ENCODE results near the gene MAPT.

- TF ChIP-seq POLR2AphosphoS5 (IDR thresholded peaks at IDR 0.05; ENCODE audit: low read depth, low read length) (no peak), POLR2A (IDR thresholded peaks at IDR 0.05; ENCODE audit: low read depth, low read length) (no peak)
Measured at GRCh38 chr17:45914047-45914717, 19.8 kb downstream of the MAPT start.
